NCI-H2171 (cell line): ENCODE data around the gene THTPA.
"Not testable (repeated sequence)": the region's sequence is repeated elsewhere in the genome, so short reads cannot be mapped to it uniquely, and the experiment has no call there.

Experiments used
- DNase-seq: peaks from one replicate; lab custom pipeline; 2025; lab: John Stamatoyannopoulos, UW

THTPA gene

DNA sequence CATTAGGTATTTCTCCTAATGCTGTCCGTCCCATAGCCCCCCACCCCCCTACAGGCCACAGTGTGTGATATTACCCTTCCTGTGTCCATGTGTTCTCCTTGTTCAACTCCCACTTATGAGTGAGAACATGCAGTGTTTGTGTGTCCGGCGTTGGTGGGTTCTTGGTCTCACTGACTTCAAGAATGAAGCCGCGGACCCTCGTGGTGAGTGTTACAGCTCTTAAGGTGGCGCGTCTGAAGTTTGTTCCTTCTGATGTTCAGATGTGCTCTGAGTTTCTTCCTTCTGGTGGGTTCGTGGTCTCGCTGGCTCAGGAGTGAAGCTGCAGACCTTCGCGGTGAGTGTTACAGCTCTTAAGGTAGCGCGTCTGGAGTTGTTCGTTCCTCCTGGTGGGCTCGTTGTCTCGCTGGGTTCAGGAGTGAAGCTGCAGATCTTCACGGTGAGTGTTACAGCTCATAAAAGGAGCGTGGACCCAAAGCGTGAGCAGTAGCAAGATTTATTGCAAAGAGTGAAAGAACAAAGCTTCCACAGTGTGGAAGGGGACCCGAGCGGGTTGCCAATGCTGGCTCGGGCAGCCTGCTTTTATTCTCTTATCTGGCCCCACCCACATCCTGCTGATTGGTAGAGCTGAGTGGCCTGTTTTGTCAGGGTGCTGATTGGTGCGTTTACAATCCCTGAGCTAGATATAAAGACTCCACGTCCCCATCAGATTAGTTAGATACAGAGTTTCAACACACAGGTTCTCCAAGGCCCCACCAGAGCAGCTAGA lies 27.9 kb downstream of the THTPA start:
- DNase-seq, result not testable (repeated sequence)

DNA sequence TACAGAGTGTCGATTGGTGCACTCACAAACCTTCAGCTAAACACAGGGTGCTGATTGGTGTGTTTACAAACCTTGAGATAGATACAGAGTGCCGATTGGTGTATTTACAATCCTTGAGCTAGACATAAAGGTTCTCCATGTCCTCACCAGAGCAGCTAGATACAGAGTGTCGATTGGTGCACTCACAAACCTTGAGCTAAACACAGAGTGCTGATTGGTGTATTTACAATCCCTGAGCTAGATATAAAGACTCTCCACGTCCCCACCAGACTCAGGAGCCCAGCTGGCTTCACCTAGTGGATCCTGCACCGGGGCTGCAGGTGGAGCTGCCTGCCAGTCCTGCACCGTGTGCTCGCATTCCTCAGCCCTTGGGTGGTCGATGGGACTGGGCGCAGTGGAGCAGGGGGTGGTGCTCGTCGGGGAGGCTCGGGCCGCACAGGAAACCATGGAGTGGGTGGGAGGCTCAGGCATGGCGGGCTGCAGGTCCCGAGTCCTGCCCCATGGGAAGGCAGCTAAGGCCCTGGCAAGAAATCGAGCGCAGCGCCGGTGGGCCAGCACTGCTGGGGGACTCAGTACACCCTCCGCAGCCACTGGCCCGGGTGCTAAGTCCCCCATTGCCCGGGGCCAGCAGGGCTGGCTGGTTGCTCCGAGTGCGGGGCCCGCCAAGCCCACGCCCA lies 28.6 kb downstream of the THTPA start:
- not testable (repeated sequence) for DNase-seq

DNA sequence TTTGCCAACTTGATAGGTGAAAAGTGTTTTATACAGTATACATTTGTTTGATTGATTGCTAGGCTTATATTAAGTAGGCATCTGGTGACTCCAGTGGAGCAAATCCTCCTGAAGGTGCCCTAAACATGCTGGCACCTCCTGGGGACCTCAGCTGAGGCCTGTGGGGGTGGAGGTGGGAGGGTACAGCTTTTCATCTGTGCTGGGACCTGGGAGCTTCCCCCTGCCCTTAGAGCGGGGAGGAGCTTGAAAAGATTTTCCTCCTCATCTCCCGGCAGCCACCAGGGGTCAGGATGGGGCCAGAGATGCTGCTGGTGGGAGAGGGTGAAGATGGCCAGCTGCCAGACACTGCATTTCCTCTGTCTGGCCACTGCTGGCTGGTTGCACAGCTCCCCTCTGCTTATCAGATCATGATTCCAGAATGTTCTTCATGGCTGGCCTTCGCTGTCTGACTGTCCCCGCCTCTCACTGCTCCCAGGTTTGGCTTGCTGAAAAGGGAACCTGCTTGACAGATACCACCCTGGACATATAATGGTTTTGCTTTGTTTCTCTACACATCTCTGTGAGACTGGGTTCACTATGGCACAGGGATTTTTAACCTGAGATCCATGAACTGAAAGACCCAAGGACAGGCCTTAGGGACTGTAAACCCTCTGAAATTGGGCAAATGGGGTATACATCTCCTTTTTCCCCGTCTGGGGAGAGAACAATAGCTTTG lies 33.0 kb downstream of the THTPA start:
- DNase-seq, result peak; percentile 83

DNA sequence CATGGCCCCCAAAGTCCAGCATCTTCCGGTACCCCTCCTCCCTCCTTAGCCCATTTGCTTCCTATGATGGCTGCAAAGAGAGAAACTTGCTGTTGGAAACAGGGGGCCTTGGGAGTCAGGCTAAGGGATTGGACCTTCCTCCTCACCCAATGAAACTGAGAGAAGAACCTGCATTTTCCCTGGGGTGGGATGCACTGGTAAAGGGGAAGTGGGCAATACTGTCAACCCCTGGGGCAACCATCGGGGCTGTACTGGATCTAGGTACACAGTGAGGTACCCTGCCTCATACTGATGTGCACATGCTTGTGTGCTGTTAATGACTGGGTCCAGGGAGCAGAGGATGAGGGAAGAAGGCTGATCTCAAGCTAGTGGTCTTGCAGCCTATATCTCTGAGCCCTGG lies 33.5 kb downstream of the THTPA start:
- no peak for DNase-seq

DNA sequence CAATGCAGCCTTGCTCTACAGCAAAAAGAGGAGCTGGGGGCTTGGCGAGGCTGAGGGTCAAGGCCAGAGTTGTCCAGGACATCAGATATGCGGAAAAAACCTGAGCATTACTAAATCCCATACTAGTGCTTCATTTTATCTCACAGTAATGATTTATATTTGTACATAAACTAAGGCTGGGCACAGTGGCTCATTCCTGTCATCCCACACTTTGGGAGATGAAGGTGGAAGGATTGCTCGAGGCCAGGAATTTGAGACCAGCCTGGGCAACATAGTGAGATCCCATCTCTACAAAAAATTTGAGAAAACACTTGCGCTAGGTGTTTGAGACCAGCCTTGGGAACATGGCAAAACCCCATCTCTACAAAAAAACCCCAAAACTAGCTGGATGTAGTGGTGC lies 34.1 kb downstream of the THTPA start:
- no peak for DNase-seq

DNA sequence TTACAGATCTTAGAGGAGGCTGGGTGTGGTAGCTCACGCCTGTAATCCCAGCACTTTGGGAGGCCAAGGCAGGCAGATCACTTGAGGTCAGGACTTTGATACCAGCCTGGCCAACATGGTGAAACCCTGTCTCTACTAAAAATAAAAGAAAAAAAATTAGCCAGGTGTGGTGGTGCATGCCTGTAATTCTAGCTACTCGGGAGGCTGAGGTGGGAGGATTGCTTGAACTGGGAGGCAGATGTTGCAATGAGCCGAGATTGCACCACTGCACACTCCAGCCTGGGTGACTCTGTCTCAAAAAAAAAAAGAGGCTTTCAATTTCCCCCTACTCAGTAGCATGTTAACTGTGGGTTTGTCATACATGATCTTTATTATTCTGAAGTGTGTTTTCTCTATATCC lies 38.1 kb downstream of the THTPA start:
- not testable (repeated sequence) for DNase-seq

DNA sequence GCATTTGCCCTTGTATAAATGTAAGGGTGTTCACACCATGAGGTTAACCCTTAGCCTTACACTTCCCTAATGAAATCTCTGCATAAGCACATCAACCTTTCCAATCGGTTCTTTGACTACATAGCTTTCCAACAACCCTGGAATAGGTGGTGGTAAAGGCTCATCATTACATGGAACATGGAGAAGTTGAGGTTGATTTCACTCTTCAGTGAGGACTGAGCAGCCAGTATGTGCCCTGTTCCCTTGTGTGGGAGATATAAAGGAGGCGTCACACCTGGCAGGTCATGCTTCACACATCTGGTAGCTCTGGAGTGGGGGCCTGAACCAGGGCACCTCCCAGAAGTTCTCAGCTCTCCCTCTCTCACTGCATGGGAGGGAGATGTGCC lies 44.2 kb downstream of the THTPA start:
- DNase-seq, result no peak

DNA sequence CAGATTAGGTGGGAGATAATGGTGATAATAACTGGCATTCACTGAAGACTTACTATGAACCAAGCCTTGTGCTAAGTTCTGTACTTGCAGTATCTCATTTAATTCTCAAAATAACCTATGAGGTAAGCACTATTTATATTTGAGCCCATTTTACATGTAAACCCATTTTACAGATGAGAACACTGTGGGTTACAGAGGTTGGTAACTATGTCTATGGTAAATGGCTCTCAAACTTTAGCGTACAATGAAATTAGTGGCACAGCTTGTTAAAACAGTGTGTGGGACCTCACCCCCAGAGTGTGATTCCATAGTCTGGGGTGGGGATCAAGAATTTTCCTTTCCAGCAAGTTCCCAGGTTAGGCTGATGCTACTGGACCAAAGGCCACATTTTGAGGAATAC lies 44.7 kb downstream of the THTPA start:
- no peak for DNase-seq

DNA sequence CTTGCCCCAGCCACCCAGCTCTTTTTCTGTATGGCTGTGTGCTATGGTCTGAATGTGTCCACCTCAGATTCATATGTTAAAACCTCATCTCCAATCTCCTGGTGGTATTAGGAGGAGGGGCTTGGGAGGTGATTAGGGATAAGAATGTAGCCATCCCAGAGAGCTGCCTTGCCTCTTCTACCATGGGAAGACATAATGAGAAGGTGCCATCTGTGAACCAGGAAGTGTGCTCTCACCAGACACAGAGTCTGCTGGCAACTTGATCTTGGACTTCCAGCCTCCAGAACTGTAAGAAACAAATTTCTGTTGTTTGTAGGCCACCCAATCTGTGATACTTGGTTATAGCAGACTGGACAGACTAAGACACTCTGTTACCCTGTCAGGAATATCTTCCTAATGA lies 45.4 kb downstream of the THTPA start:
- no peak for DNase-seq

DNA sequence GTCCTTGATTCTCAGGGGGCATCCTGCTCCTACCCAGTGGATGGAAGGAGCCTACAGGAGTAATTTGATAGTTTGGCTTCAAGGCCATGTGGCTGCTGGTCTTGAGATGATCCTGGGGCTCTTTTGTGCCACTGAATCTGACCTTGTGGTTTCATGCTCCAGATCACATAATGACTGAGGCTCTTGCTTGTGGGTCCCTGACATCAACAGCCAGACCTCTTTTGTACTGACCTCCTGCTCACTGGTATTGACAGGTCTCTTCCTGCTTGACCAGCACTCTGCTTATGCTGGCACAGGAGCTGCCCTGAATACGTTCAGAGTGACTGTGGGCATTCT lies 45.7 kb downstream of the THTPA start:
- DNase-seq, result no peak

DNA sequence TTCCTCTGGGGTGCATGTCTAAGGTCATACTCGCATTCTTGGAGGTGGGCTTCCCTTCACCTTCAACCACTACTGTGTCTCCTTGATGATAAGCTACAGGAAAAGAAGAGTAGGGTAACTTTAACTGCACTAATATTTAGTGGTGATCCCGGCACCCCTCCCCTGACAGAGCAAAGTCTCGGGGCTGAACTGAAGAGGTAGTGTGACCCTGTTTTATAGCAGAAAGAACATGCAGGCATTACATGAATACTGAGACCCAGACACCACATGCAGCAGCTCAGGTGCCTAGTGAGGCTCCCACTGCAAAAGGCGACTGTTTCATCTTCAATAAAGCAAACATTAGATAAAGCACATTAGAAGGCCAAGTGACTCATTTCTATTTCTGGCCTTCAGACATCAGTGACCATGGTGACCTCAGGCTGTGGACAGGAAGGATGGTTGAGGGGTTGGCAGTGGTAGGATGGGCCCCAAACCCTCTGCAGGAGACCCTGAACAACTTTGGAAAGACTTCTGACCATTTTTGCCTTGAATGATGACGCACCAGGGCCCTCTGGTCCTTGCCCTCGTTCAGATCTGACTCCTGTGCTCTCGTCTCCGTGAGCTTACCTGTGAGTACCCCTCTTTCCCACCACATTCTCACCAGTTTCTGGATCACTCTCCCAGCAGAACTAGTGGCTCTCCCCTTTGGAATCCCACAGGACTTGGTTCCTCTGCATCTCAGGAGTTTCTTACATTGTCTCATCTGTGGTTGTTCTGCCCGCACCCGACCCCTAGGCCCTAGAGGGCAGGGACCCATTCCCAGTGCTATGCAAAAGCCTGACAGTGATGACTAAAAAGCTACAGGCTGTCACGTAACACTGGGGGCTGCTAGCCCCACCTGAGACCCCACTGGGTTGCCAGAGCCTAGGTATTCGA lies 46.4 kb downstream of the THTPA start:
- DNase-seq, result no peak

DNA sequence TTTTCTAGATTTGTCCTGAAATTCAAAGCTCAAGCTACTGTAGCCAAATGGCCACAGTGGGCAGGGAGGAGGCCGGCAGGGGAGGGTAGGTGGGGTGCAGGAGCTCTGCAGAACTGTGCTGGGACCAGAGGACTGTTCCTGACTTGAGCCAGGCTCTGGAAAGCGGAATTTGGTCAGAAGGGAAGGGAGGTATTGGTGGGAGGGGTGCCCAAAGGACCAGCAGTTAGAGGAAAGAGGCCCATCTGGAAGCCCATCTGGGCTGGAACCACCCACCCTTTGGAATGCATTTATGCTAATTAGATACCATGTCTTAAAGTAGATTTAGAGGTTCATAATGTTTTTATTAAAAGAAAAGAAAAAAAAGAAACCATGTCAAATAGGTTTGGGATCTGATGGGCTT lies 47.0 kb downstream of the THTPA start:
- no peak for DNase-seq

DNA sequence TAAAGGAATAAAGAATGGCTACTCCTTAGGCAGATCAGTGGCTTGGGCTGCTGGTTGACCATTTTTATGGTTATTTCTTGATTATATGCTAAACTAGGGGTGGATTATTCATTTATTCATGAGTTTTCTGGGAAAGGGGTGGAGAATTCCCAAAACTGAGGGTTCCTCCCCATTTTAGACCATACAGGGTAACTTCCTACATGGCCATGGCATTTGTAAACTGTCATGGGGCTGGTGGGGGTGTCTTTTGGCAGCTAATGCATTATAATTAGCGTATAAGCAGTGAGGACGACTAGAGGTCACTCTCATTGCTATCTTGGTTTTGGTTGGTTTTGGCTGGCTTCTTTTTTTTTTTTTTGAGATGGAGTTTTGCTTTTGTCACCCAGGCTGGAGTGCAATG lies 48.1 kb downstream of the THTPA start:
- DNase-seq, result no peak

DNA sequence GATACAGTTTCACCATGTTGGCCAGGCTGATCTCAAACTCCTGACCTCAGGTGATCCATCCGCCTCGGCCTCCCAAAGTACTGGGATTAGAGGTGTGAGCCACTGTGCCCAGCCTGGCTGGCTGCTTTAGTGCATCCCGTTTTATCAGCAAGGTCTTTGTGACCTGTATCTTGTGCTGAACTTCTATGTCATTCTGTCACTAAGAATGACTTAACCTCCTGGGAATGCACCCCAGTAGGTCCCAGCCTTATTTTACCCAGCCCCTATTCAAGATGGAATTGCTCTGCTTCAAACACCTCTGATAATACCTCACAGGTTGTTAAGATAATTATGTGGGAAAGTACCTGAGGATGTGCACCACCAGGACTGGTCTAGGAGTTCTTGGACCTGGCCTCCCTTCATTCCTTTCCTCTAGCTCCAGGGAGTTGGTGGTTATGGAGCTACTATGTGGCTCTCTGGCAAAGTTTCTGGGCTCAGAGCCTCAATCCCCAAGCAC lies 48.7 kb downstream of the THTPA start:
- DNase-seq, result no peak

DNA sequence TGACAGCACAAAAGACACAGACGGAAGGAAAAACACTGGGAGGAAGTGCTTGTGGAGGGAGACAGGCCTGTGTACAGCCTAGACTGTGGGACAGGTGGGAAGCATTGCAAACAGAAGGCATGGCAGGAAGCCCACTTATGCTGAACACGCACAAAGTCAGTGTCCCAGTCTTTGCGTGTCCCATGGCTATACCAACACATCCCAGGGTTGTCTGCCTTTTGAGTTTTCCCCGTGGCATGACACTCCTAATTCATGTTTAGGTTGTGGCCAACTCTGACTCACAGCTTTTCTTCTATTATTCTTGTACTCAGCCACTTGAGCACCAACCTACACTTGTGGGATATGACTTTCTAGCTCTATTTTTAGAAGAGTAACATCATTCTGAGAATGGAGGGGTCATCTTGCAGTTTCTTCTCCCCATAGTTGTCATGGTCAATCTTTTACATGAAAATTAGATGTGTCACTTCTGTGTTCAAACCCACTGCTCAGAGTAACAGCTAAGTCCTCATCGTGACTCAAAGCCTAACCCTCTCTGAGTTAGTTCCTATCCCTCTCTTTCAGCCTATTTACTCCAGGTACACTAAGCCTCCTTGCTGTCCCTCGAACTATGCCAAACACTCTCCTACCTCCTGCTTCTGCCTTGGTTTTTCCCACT lies 50.0 kb downstream of the THTPA start:
- no peak for DNase-seq

DNA sequence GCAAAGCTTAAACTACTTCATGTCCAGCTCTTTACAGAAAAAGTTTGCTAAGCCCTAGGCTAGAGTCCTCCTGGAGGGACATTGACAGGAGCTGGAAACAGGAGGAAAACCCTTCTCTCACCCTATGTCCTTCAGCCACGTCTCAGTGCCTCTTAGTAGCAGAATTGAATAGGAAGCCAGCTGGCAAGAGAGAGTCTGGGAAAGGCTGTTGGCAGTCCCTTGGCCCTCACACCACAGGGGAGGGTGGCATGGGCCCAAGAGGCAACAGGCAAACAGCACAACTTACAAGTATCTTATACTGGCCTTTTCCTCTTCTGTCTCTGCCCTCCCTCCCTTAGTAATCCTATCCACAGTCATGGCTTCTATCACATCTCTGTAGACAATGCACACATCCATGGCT lies 52.4 kb downstream of the THTPA start:
- no peak for DNase-seq

DNA sequence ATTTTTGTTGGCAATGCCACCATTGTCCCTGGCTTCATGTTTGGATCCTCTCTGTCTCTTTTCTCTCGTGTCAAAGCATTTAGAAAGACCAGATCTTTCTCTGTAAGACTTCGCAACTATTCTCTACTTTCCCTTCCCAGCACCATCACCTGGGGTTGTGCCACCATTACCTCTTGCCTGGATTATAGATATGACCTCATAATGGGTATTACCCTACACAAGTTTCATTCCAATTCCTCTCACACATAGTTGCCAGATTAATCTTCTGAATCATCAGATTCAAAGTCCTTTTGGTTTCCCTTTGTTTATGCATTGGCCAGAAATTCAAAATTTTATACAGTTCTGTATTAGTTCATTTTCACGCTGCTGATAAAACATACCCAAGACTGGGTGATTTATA lies 52.9 kb downstream of the THTPA start:
- no peak for DNase-seq

DNA sequence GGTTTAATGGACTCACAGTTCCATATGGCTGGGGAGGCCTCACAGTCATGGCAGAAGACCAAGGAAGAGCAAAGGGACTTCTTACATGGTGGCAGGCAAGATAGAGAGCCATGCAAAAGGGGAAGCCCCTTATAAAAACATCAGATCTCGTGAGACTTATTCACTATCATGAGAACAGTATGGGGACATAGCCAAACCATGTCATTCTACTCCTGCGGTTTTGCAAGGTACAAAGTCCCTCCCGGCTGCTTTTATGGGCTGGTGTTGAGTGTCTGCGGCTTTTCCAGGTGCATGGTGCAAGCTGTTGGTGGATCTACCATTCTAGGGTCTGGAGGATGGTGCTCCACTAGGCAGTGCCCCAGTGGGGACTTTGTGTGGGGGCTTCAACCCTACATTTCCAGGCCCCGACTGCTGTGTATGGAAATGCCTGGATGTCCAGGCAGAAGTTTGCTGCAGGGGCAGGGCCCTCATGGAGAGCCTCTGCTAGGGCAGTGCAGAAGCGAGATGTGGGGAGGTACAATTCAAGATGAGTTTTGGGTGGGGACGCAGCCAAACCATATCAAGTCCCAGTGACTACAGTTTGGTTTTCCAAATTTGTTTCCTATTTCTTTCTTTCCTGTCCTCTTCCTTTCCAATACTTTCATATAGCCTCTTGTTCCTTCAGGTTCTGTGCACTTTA lies 53.5 kb downstream of the THTPA start:
- not testable (repeated sequence) for DNase-seq
